HG03108 (cell line): ENCODE measurements around the gene MEN1.

ENCODE experiments used
- ATAC-seq: cut with Tn5 transposase; IDR thresholded peaks from one replicate; pipeline ENCODE4 v1.9.1; 2021; ENCODE audit warnings: moderate library complexity; ENCODE audit not compliant: unreplicated experiment

Gene MEN1

GRCh38 chr11:64765851-64766665 is 44.3 kb downstream of the MEN1 start:
- no peak for ATAC-seq

GRCh38 chr11:64765291-64765850 is 45.0 kb downstream of the MEN1 start:
- no peak for ATAC-seq

GRCh38 chr11:64764753-64765152 is 45.6 kb downstream of the MEN1 start:
- no peak for ATAC-seq

- ATAC-seq = no peak
Measured at GRCh38 chr11:64764040-64764611, 46.2 kb downstream of the MEN1 start.

- no peak for ATAC-seq
Measured at GRCh38 chr11:64763526-64764039, 46.8 kb downstream of the MEN1 start.

GRCh38 chr11:64762674-64763525 is 47.5 kb downstream of the MEN1 start:
- no peak for ATAC-seq

GRCh38 chr11:64762277-64762673 is 48.1 kb downstream of the MEN1 start:
- no peak for ATAC-seq

- ATAC-seq = no peak
Measured at GRCh38 chr11:64760759-64761420, 49.5 kb downstream of the MEN1 start.

- ATAC-seq = no peak
Measured at GRCh38 chr11:64759722-64760719, 50.3 kb downstream of the MEN1 start, which contains the start of gene PYGM. Gene PYGM (minus strand): TSS chr11:64759974. CDS start chr11:64759898, 76 bp downstream.

- no peak for ATAC-seq
Measured at GRCh38 chr11:64759131-64759721, 51.1 kb downstream of the MEN1 start.

GRCh38 chr11:64758330-64759079 is 51.8 kb downstream of the MEN1 start:
- no peak for ATAC-seq

- no peak for ATAC-seq
Measured at GRCh38 chr11:64757549-64758329, 52.6 kb downstream of the MEN1 start.

- no peak for ATAC-seq
Measured at GRCh38 chr11:64755681-64756361, 54.5 kb downstream of the MEN1 start.

GRCh38 chr11:64754919-64755662 is 55.3 kb downstream of the MEN1 start:
- ATAC-seq = no peak

GRCh38 chr11:64754124-64754918 is 56.0 kb downstream of the MEN1 start:
- no peak for ATAC-seq
